SIG-M5 treated with dmso at 0.1 percent for 504 hours (cell line): ENCODE measurements around the gene TADA1.
A peak's percentile ranks its signal among the peaks of the same experiment; 100 is the strongest.
"Not testable (repeated sequence)": the region's sequence is repeated elsewhere in the genome, so short reads cannot be mapped to it uniquely, and the experiment has no call there.

ENCODE experiments used
- DNase-seq: peaks from one replicate; lab custom pipeline; 2025; ENCODE audit not compliant: unreplicated experiment; lab: John Stamatoyannopoulos, UW

TADA1 gene

GRCh38 chr1:166895766-166896165, 19.7 kb upstream of the TADA1 start:
- DNase-seq, result no peak

GRCh38 chr1:166889776-166890175, 13.7 kb upstream of the TADA1 start:
- DNase-seq, result no peak

GRCh38 chr1:166888373-166889111, 12.5 kb upstream of the TADA1 start:
- DNase-seq, result no peak

- no peak for DNase-seq
Measured at GRCh38 chr1:166884971-166885370, 8.9 kb upstream of the TADA1 start.

GRCh38 chr1:166884040-166884642, 8.1 kb upstream of the TADA1 start:
- no peak for DNase-seq

GRCh38 chr1:166882893-166883292, 6.8 kb upstream of the TADA1 start:
- DNase-seq, result no peak

GRCh38 chr1:166878173-166878917, 2.3 kb upstream of the TADA1 start:
- not testable (repeated sequence) for DNase-seq

GRCh38 chr1:166876540-166876838, 425 bp upstream of the TADA1 start:
- DNase-seq, result no peak

GRCh38 chr1:166875302-166875733, 746 bp downstream of the TADA1 start:
- no peak for DNase-seq

- no peak for DNase-seq
Measured at GRCh38 chr1:166874464-166874863, 1.6 kb downstream of the TADA1 start.

- no peak for DNase-seq
Measured at GRCh38 chr1:166870584-166870983, 5.5 kb downstream of the TADA1 start.

- no peak for DNase-seq
Measured at GRCh38 chr1:166869318-166870099, 6.6 kb downstream of the TADA1 start.

- DNase-seq, result no peak
Measured at GRCh38 chr1:166868639-166869038, 7.4 kb downstream of the TADA1 start.

GRCh38 chr1:166865926-166866325, 10.1 kb downstream of the TADA1 start:
- DNase-seq, result no peak

- DNase-seq, result peak; percentile 19
Measured at GRCh38 chr1:166859597-166859996, 16.5 kb downstream of the TADA1 start.

GRCh38 chr1:166858726-166859419, 17.2 kb downstream of the TADA1 start:
- DNase-seq, result no peak

- DNase-seq, result no peak
Measured at GRCh38 chr1:166857995-166858394, 18.1 kb downstream of the TADA1 start.

GRCh38 chr1:166855558-166855957, 20.5 kb downstream of the TADA1 start:
- DNase-seq, result no peak

GRCh38 chr1:166852918-166853317, 23.1 kb downstream of the TADA1 start:
- no peak for DNase-seq

- DNase-seq, result no peak
Measured at GRCh38 chr1:166849135-166849534, 26.9 kb downstream of the TADA1 start.

GRCh38 chr1:166848193-166848592, 27.9 kb downstream of the TADA1 start:
- no peak for DNase-seq
